ENCODE measurements around the gene CCDC154.

DNA sequence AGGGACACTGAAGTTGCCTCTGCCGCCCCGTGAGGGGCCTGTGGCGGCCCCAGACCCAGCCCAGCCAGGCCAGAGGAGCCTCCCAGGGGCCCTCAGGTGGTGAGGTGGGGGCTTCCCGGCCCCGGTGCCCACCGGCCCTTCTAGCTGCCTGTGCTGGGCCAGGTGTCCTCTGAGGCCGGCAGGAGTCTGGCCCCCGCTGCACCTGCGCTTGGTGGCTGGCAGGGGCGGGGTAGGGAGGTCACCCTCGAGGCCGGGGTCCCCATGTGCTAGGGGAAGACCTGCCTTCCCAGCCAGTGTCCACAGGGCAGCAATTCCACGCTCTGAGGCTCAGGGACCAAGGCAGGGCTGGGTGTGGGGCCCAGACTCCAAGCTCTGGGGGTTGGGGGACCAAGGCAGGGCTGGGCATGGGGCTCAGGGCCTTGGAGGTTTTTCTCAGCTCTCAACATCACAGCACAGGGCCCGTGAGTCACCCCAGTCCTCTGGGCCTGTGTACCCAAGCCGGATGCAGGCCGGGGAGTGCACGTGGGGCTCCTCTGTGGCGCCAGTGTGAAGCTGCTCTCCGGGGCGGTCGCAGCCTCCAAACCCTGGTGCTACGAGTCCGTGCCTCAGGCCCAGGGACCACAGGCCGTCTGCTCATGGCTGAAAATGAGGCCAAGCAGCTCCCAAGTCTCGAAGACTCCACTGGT lies 1.3 kb upstream of the CCDC154 start:
- no peak for TF ChIP-seq HDAC6 (IDR thresholded peaks at IDR 0.05; ENCODE audit: unreplicated experiment)
- no peak for TF ChIP-seq POLR2A (IDR thresholded peaks at IDR 0.05; ENCODE audit: low read depth, low read length)
- TF ChIP-seq CTCF (IDR thresholded peaks at IDR 0.05 in 2 of 3, conservative IDR thresholded peaks at IDR 0.05 in 1 of 3; ENCODE audit: control insufficient read depth in 2 of 3, extremely low read depth in 1 of 3, insufficient read depth in 1 of 3, low read depth in 3 of 3, low read length in 3 of 3), result no peak
- TF ChIP-seq, protein P1, sequence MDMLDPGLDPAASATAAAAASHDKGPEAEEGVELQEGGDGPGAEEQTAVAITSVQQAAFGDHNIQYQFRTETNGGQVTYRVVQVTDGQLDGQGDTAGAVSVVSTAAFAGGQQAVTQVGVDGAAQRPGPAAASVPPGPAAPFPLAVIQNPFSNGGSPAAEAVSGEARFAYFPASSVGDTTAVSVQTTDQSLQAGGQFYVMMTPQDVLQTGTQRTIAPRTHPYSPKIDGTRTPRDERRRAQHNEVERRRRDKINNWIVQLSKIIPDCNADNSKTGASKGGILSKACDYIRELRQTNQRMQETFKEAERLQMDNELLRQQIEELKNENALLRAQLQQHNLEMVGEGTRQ (IDR thresholded peaks at IDR 0.05; ENCODE audit: borderline replicate concordance, low read depth, low read length), result no peak
- no peak for TF ChIP-seq EED (IDR thresholded peaks at IDR 0.05; ENCODE audit: low read depth)
- no peak for TF ChIP-seq SKIL (IDR thresholded peaks at IDR 0.05; ENCODE audit: low read depth, poor library complexity, severe bottlenecking)
- TF ChIP-seq ATF7 (IDR thresholded peaks at IDR 0.05; ENCODE audit: low read depth), result no peak
- TF ChIP-seq NFIC (IDR thresholded peaks at IDR 0.05; ENCODE audit: low read depth, low read length), result no peak
- TF ChIP-seq PBX3 (IDR thresholded peaks at IDR 0.05; ENCODE audit: insufficient replicate concordance, low read depth, low read length), result no peak
- TF ChIP-seq SMC3 (IDR thresholded peaks at IDR 0.05; ENCODE audit: borderline replicate concordance, low read length), result no peak
- TF ChIP-seq ZZZ3 (IDR thresholded peaks at IDR 0.05; ENCODE audit: control insufficient read depth, insufficient read length, low read depth), result no peak
- no peak for TF ChIP-seq EP300 (IDR thresholded peaks at IDR 0.05; ENCODE audit: borderline replicate concordance in 1 of 2, control insufficient read depth in 1 of 2, low read depth in 2 of 2, low read length in 2 of 2)

Data from GM12878 (cell line).